GM12864 (cell line): ENCODE data around the gene EDIL3.

Experiments
- DNase-seq: peaks from one replicate; pipeline ENCODE4 v3.0.0-alpha.2; 2011; ENCODE audit warnings: low read depth
- H3K4me3 ChIP-seq: 2 replicates; pipeline ENCODE4 v1.5.1; 2011; ENCODE audit warnings: mild to moderate bottlenecking, low read depth, low read length, control low read depth
- CTCF ChIP-seq: IDR thresholded peaks from 2 replicates; pipeline ENCODE4 v1.5.1; 2011; ENCODE audit warnings: low read depth, mild to moderate bottlenecking, moderate library complexity, low read length, control low read depth, inconsistent platforms; ENCODE audit errors: missing control alignments

The EDIL3 gene

GRCh38 chr5:84069608-84070179 lies 315.0 kb downstream of the EDIL3 start:
- DNase-seq: no peak

GRCh38 chr5:84063041-84063440 lies 321.6 kb downstream of the EDIL3 start:
- no peak overlapping the region for H3K4me3 ChIP-seq
- no peak for TF ChIP-seq CTCF
- DNase-seq: no peak

More at GRCh38 chr5:84069608-84070179, 315.0 kb downstream of the EDIL3 start:
- TF ChIP-seq CTCF: no peak
- H3K4me3 ChIP-seq: no peak overlapping the region

GRCh38 chr5:84059672-84060071 lies 325.0 kb downstream of the EDIL3 start:
- DNase-seq: no peak
- H3K4me3 ChIP-seq: no peak overlapping the region

GRCh38 chr5:84058561-84058960 lies 326.1 kb downstream of the EDIL3 start:
- H3K4me3 ChIP-seq: no peak overlapping the region
- TF ChIP-seq CTCF: no peak
- DNase-seq: no peak

More at GRCh38 chr5:84059672-84060071, 325.0 kb downstream of the EDIL3 start:
- no peak for TF ChIP-seq CTCF

- TF ChIP-seq CTCF: no peak
- no peak for DNase-seq
- no peak overlapping the region for H3K4me3 ChIP-seq
These were observed 327.5 kb downstream of the EDIL3 start for GRCh38 chr5:84057211-84057610.

GRCh38 chr5:84045964-84046363 lies 338.7 kb downstream of the EDIL3 start:
- no peak for DNase-seq
- TF ChIP-seq CTCF: no peak
- H3K4me3 ChIP-seq: no peak overlapping the region

- DNase-seq: no peak
- TF ChIP-seq CTCF: no peak
These were observed 347.8 kb downstream of the EDIL3 start for GRCh38 chr5:84036842-84037241.

More at GRCh38 chr5:84036842-84037241, 347.8 kb downstream of the EDIL3 start:
- no peak overlapping the region for H3K4me3 ChIP-seq
